HepG2 (cell line): Measurements from ENCODE around the gene SPG7. TPM values are rescaled to one million over a fixed set of nuclear protein-coding genes. Genes with fewer than 3 reads are reported as not detected.

Experiments used
- REL ChIP-seq: sonication (generic); formaldehyde crosslinking; conservative IDR thresholded peaks from 2 replicates; pipeline ENCODE4 v1.8.0; 2022; ENCODE audit warnings: mild to moderate bottlenecking, missing genetic modification reagents, moderate library complexity
- RXRA ChIP-seq: sonication (generic); formaldehyde crosslinking; IDR thresholded peaks from 2 replicates; pipeline ENCODE4 v1.5.1; 2020; ENCODE audit warnings: missing genetic modification reagents
- SP140L ChIP-seq: sonication (generic); formaldehyde crosslinking; IDR thresholded peaks from 2 replicates; pipeline ENCODE4 v1.4.0; 2020; ENCODE audit warnings: missing genetic modification reagents, borderline replicate concordance
- ZNF333 ChIP-seq: sonication (generic); formaldehyde crosslinking; IDR thresholded peaks from 2 replicates; pipeline ENCODE4 v1.4.0; 2020; ENCODE audit warnings: mild to moderate bottlenecking, missing genetic modification reagents, borderline replicate concordance
- ZNF776 ChIP-seq: sonication (generic); formaldehyde crosslinking; IDR thresholded peaks from 2 replicates; pipeline ENCODE4 v1.4.0; 2020; ENCODE audit warnings: mild to moderate bottlenecking, missing genetic modification reagents
- polyA plus RNA-seq, 8 experiments: library from polyadenylated mRNA; depleted of rRNA in 3 of 8; stranded (reverse) in 7 of 8; unstranded in 1 of 8; fragments of >200 nt; fragmentation: Illumina TruSeq in 4 of 8; extraction: Trizol in 4 of 8; gene quantifications; 2 replicates each; pipeline versions ENCODE4 v1.2.1 to v1.2.3, GENCODE V29; 2011 to 2016; ENCODE audit warnings: low read depth in 4 of 8, missing spikeins in 1 of 8, mixed read lengths in 1 of 8; ENCODE audit not compliant: insufficient read depth in 1 of 8
- total RNA-seq, 5 experiments: library from RNA; depleted of rRNA; stranded (reverse); fragments of >200 nt; fragmentation: Illumina TruSeq; extraction: Trizol; gene quantifications; 2 replicates each; pipeline ENCODE4 v1.2.3, GENCODE V29; 2016; ENCODE audit warnings: low read depth in 1 of 5
- TF ChIP-seq, protein P1 (sequence below): sonication (generic); formaldehyde crosslinking; conservative IDR thresholded peaks from 2 replicates; pipeline ENCODE4 v1.4.0; 2020; ENCODE audit warnings: mild to moderate bottlenecking, missing genetic modification reagents, moderate library complexity
- TF ChIP-seq, protein P2 (sequence below): sonication (generic); formaldehyde crosslinking; IDR thresholded peaks from 2 replicates; pipeline ENCODE4 v1.9.0; 2022; ENCODE audit warnings: missing genetic modification reagents, mild to moderate bottlenecking, borderline replicate concordance
- TF ChIP-seq, protein P3 (sequence below): sonication (generic); formaldehyde crosslinking; IDR thresholded peaks from 2 replicates; pipeline ENCODE4 v1.5.1; 2020; ENCODE audit warnings: missing genetic modification reagents, mild to moderate bottlenecking, borderline replicate concordance
- TF ChIP-seq, protein P4 (sequence below): sonication (generic); formaldehyde crosslinking; IDR thresholded peaks from 2 replicates; pipeline ENCODE4 v1.5.0; 2020; ENCODE audit warnings: mild to moderate bottlenecking, missing genetic modification reagents
- TF ChIP-seq, protein P5 (sequence below): sonication (generic); formaldehyde crosslinking; IDR thresholded peaks from 2 replicates; pipeline ENCODE4 v1.8.0; 2022; ENCODE audit warnings: missing genetic modification reagents, mild to moderate bottlenecking, borderline replicate concordance

The SPG7 gene
- total and polyA plus RNA-seq, 2 of the 13 experiments (the other 11 are each of a cell fraction or from before 2014, with no cell fraction given), result 66.0 to 136 TPM

DNA sequence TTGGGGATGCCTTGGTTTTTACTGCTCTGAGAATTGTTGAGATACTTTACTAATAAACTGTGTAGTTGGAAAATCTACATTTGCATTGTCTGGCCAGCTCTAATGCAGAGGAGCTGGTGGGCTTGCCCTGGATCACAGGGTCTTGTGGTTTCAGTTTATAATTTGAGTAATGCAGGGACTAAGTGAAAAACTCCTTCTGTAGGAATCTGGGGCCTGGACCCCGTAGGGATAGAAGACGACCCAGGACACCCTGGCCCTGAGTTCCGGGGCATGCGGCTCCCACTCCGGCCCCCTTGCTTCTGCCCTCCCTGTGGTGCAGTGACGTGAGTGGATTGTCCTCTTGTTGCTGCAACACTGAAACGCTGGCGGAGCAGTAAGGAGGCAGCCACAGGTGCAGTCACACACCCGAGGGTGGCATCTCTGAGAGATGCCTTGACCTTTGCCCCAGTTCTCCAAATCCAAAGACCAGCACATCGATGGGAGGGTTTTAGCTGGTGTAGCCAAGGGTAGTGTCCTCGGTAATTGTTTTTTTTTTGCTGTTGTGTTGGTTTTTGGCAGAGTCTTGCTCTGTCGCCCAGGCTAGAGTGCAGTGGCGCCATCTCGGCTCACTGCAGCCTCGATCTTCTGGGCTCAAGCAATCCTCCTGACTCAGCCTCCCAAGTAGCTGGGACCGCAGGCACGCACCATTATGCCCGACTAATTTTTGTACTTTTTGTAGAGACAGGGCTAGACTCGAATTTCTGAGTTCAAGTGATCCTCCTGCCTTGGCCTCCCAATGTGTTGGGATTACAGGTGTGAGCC, 49.7 kb downstream of the SPG7 start (continued):
- TF ChIP-seq, protein P1, sequence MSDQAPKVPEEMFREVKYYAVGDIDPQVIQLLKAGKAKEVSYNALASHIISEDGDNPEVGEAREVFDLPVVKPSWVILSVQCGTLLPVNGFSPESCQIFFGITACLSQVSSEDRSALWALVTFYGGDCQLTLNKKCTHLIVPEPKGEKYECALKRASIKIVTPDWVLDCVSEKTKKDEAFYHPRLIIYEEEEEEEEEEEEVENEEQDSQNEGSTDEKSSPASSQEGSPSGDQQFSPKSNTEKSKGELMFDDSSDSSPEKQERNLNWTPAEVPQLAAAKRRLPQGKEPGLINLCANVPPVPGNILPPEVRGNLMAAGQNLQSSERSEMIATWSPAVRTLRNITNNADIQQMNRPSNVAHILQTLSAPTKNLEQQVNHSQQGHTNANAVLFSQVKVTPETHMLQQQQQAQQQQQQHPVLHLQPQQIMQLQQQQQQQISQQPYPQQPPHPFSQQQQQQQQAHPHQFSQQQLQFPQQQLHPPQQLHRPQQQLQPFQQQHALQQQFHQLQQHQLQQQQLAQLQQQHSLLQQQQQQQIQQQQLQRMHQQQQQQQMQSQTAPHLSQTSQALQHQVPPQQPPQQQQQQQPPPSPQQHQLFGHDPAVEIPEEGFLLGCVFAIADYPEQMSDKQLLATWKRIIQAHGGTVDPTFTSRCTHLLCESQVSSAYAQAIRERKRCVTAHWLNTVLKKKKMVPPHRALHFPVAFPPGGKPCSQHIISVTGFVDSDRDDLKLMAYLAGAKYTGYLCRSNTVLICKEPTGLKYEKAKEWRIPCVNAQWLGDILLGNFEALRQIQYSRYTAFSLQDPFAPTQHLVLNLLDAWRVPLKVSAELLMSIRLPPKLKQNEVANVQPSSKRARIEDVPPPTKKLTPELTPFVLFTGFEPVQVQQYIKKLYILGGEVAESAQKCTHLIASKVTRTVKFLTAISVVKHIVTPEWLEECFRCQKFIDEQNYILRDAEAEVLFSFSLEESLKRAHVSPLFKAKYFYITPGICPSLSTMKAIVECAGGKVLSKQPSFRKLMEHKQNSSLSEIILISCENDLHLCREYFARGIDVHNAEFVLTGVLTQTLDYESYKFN, result 0 out of 2 replicates have a peak, but pooled peaks have one; percentile 3
- TF ChIP-seq, protein P2, sequence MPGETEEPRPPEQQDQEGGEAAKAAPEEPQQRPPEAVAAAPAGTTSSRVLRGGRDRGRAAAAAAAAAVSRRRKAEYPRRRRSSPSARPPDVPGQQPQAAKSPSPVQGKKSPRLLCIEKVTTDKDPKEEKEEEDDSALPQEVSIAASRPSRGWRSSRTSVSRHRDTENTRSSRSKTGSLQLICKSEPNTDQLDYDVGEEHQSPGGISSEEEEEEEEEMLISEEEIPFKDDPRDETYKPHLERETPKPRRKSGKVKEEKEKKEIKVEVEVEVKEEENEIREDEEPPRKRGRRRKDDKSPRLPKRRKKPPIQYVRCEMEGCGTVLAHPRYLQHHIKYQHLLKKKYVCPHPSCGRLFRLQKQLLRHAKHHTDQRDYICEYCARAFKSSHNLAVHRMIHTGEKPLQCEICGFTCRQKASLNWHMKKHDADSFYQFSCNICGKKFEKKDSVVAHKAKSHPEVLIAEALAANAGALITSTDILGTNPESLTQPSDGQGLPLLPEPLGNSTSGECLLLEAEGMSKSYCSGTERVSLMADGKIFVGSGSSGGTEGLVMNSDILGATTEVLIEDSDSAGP (CRISPR knock-in tag), result peak; percentile 39; the same call in 1 of the 2 replicates
- TF ChIP-seq ZNF333 (peak; percentile 51; the same call in 1 of the 2 replicates), ZNF776 (CRISPR knock-in tag) (0 out of 2 replicates have a peak, but pooled peaks have one; percentile 27), REL (CRISPR knock-in tag) (no peak), SP140L (CRISPR knock-in tag) (no peak), RXRA (CRISPR knock-in tag) (peak; percentile 1; the same call in 1 of the 2 replicates)
- TF ChIP-seq, protein P3, sequence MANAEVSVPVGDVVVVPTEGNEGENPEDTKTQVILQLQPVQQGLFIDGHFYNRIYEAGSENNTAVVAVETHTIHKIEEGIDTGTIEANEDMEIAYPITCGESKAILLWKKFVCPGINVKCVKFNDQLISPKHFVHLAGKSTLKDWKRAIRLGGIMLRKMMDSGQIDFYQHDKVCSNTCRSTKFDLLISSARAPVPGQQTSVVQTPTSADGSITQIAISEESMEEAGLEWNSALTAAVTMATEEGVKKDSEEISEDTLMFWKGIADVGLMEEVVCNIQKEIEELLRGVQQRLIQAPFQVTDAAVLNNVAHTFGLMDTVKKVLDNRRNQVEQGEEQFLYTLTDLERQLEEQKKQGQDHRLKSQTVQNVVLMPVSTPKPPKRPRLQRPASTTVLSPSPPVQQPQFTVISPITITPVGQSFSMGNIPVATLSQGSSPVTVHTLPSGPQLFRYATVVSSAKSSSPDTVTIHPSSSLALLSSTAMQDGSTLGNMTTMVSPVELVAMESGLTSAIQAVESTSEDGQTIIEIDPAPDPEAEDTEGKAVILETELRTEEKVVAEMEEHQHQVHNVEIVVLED (CRISPR knock-in tag), result no peak
- TF ChIP-seq, protein P4, sequence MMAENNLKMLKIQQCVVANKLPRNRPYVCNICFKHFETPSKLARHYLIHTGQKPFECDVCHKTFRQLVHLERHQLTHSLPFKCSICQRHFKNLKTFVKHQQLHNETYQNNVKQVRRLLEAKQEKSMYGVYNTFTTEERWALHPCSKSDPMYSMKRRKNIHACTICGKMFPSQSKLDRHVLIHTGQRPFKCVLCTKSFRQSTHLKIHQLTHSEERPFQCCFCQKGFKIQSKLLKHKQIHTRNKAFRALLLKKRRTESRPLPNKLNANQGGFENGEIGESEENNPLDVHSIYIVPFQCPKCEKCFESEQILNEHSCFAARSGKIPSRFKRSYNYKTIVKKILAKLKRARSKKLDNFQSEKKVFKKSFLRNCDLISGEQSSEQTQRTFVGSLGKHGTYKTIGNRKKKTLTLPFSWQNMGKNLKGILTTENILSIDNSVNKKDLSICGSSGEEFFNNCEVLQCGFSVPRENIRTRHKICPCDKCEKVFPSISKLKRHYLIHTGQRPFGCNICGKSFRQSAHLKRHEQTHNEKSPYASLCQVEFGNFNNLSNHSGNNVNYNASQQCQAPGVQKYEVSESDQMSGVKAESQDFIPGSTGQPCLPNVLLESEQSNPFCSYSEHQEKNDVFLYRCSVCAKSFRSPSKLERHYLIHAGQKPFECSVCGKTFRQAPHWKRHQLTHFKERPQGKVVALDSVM, result peak; percentile 92
- TF ChIP-seq, protein P5, sequence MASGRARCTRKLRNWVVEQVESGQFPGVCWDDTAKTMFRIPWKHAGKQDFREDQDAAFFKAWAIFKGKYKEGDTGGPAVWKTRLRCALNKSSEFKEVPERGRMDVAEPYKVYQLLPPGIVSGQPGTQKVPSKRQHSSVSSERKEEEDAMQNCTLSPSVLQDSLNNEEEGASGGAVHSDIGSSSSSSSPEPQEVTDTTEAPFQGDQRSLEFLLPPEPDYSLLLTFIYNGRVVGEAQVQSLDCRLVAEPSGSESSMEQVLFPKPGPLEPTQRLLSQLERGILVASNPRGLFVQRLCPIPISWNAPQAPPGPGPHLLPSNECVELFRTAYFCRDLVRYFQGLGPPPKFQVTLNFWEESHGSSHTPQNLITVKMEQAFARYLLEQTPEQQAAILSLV (CRISPR knock-in tag), result 0 out of 2 replicates have a peak, but pooled peaks have one; percentile 11
